ENCODE data around the gene ARNT2.
"Not testable (repeated sequence)": the region's sequence is repeated elsewhere in the genome, so short reads cannot be mapped to it uniquely, and the experiment has no call there.

The ARNT2 gene

DNA sequence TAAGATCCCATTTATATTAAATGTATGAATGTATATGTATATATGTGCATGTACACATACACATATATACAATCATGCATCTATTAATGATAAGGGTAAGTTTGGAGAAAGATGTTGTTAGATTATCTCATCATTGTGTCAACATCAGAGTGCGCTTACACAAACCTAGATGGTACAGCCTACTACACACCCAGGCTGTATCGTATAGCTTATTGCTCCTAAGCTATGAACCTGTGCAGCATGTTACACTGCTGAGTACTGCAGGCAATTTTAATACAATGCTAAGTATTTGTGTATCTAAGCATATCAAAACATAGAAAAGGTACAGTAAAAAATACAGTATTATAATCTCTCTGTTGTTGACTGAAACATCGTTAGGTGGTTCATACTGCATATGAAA lies 233.6 kb downstream of the ARNT2 start:
- DNase-seq = no peak

DNA sequence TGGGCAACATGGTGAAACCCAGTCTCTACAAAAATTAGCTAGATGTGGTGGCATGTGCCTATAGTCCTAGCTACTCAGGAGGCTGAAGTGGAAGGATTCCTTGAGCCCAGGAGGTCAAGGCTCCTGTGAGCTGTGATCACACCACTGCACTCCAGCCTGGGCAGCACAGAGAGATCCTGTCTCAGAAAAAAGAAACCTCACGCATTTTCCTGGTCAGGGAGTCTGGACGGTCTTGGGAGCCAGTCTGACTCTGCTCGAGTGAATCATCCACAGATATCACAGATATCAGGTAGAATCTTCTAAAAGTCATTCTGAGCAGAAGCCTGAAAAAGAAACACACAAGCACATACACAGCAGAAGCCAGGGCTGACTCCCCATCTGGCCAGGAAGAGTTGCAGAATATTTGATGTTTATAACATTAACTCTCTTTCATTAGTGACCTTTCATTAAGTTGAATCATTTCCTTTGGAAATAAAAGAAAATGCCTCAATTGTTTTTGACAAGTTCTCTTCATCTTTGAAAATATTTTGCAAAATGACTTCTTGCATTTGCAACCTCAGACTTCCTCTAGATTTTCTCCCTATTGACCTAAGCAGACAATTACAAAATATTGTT lies 234.5 kb downstream of the ARNT2 start:
- no peak for DNase-seq

DNA sequence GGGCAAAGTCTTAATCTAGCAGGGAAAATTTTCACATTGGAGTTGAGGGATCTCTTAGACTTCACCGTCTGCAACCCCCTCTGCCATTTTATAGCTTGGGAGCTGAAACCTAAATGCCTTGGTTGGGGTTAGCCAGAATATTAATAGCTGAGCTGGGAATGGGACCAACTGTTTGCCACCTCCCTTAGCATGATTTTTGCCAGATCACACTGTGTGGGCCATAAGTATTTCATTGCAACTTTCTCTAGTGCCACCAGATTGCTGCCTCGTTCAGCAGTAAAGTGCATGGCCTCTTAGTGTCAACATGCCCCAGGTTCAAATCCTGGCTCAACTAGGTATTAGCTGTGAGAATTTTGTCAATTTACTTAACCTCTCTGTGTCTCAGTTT lies 235.0 kb downstream of the ARNT2 start:
- no peak for DNase-seq

DNA sequence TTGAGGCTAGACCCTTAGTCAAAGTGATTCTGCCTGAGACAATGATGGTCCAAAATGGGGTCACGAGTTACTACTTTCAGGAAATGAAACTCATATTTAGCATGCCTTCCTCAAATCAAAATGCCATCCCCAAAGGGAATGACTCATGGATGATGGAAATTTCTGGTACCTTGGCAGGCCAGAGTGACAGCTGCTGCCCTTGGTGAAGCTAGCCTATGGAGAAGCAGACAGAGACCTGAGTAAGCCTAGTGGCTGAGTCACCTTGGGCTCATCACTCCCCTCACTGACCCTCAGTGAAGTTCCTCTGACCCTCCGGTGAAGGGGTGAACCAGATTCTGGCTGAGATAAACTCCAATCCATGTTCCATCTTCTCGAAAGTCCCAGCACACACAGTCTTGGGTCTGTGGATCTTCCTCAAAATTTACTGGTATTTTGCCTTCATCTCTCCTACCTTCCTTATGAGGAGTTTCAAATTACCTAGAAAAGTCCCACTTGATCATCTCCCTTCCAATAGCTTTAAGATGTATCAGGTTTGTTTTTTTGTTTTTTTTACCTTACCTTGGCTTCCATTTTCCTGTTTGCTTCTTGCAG lies 236.4 kb downstream of the ARNT2 start:
- no peak for DNase-seq

DNA sequence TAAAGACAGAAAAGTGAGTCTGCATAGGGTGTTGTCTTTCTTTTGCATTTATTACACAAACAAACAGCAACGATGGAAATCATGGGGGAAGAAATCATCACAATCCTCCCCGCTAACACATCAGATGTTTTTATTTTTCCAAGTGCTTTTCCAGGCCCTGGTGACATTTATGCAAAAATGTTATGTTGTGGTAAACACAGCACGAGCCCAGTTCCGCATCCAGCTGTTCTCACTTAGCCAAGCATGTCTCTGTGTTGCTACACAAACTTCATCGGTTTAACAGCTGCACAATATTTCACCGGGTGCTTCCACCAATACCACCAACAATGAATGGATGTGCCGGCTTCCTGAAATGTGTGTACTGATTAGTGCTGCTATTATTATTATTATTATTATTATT lies 237.2 kb downstream of the ARNT2 start:
- no peak for DNase-seq

DNA sequence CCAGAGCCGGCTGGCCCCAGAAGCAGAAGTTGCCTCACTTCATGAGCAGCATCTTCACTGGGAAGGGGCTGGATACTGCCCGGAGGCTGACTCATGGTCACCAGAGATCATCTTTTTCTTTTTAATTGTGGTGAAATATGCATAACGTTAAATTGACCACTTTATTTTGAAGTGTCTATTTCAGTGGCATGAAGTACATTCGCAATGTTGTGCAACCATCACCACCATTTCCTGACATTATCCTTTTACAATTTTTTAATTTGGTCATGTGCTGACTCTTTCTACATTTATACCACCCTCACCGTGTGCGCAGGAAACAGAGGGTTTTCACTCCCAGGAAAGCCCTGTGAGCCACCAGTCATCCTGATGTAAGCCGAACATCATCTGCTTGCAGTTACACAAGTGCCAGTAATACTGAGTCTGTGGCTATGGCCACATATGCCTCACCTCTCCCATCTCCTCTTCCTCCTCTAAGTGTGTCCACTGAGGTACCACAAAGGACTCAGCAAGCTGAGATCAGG lies 239.3 kb downstream of the ARNT2 start:
- peak; percentile 43 for DNase-seq

DNA sequence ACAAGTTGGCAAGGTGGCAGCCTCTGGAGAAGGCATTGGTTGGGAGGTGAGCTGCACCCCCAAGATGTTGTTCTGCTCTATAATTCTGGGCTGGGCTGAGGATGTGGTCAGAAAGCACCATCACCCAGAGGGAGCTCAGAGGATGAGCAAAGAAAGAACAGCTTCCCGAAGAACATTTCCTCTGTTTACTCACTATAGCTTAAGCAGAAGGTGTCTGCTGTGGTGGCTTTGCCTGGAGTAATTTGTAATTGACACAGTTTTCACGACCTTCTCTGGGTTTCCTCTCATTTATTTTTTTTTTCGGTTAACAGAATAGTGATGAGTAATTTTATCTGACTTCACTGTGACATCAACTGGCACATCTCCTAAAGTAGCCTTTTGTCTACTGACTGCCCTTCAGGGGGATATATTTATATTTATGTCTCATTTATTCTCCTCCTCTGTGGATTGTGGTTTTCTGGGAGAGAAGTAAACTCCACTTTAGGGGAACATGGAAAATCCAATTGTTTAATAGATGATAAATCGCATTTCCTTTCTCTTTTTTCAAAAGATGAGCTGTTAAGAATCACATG lies 241.4 kb downstream of the ARNT2 start:
- no peak for DNase-seq

DNA sequence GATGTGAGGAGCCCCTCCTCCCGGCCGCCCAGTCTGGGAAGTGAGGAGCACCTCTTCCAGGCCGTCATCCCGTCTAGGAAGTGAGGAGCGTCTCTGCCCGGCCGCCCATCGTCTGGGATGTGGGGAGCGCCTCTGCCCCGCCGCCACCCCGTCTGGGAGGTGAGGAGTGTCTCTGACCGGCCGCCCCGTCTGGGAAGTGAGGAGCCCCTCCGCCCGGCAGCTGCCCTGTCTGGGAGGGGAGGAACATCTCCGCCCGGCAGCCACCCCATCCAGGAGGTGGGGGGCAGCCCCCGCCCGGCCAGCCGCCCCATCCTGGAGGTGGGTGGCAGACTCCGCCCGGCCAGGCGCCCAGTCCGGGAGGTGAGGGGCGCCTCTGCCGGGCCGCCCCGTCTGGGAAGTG lies 243.2 kb downstream of the ARNT2 start:
- not testable (repeated sequence) for DNase-seq

Data from KG1 (cell line).